Measurements from ENCODE around the gene KIF26A. TPM values are rescaled to one million over a fixed set of nuclear protein-coding genes. Genes with fewer than 3 reads are reported as not detected.
"Not testable (repeated sequence)": the region's sequence is repeated elsewhere in the genome, so short reads cannot be mapped to it uniquely, and the experiment has no call there.

The KIF26A gene
- total RNA-seq, 4 donors from 2014 or later = 4.6 to 7.2 (median 5.6) TPM

DNA sequence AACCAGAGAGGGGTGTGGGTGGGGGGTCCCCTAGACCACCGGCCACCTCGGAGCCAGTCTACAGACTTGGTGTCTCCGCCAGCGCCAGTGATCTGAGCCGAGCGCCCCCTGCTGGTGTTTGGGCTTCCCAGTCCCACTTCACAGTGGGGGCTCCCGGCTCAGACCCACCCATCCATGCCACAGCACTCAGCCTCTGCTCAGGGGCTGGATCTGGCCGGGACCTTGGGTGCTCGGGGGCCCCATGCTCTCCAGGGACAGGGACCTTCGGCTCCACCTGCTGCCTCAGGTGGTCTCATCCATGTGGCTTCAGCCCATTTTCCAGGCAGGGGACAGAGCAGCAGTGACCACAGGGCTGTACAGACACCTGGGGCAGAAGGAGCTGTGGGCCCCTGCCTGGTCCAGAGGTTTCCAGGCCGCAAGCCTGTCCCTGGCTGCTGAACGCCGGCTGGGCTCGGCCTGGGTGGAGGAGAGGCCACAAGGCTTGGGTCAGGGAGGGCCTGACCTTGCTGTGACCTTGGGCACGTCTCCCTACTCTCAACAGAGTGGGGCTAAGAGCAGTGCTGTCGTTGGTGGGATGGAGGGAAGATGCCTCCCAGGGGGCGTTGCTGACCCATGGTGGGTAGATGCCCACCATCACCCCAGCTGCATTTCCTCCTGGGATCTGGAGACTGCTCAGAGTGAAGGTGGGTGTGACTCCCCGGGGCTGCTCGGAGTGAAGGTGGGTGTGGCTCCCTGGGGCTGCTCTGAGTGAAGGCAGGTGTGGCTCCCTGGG lies 86.3 kb downstream of the KIF26A start:
- Histone ChIP-seq H3K4me3 (peak overlapping the region in 2 of 4 donors; percentile 29 to 34), H3K36me3 (no peaks in the 10 kb centered on the region), H3K4me1 (peaks cover 6 to 18% (median 12%) of the 10 kb centered on the region in 4 donors), H3K27ac (replicated peaks in 1 of 4) (no peak overlapping the region), H3K27me3 (peaks cover 0 to 61% (median 5%) of the 10 kb centered on the region in 4 donors), H3K9me3 (peaks cover 0 to 16% (median 7%) of the 10 kb centered on the region in 4 donors)
- TF ChIP-seq EP300 (IDR thresholded peaks at IDR 0.05) (no peak), POLR2A (IDR thresholded peaks at IDR 0.05; ENCODE audit: low read depth) (no peak), POLR2AphosphoS5 (IDR thresholded peaks at IDR 0.05) (no peak)
- TF ChIP-seq, protein P1, sequence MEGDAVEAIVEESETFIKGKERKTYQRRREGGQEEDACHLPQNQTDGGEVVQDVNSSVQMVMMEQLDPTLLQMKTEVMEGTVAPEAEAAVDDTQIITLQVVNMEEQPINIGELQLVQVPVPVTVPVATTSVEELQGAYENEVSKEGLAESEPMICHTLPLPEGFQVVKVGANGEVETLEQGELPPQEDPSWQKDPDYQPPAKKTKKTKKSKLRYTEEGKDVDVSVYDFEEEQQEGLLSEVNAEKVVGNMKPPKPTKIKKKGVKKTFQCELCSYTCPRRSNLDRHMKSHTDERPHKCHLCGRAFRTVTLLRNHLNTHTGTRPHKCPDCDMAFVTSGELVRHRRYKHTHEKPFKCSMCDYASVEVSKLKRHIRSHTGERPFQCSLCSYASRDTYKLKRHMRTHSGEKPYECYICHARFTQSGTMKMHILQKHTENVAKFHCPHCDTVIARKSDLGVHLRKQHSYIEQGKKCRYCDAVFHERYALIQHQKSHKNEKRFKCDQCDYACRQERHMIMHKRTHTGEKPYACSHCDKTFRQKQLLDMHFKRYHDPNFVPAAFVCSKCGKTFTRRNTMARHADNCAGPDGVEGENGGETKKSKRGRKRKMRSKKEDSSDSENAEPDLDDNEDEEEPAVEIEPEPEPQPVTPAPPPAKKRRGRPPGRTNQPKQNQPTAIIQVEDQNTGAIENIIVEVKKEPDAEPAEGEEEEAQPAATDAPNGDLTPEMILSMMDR (IDR thresholded peaks at IDR 0.05) = peak in 1 of 3 experiments; percentile 27
- WGBS = 44% methylated on average over 14 of the region's 19 CpGs
- intact Hi-C loops (cut with DNase I) = no loop called here
- DNase-seq (ENCODE audit: extremely low spot score) = no peak

DNA sequence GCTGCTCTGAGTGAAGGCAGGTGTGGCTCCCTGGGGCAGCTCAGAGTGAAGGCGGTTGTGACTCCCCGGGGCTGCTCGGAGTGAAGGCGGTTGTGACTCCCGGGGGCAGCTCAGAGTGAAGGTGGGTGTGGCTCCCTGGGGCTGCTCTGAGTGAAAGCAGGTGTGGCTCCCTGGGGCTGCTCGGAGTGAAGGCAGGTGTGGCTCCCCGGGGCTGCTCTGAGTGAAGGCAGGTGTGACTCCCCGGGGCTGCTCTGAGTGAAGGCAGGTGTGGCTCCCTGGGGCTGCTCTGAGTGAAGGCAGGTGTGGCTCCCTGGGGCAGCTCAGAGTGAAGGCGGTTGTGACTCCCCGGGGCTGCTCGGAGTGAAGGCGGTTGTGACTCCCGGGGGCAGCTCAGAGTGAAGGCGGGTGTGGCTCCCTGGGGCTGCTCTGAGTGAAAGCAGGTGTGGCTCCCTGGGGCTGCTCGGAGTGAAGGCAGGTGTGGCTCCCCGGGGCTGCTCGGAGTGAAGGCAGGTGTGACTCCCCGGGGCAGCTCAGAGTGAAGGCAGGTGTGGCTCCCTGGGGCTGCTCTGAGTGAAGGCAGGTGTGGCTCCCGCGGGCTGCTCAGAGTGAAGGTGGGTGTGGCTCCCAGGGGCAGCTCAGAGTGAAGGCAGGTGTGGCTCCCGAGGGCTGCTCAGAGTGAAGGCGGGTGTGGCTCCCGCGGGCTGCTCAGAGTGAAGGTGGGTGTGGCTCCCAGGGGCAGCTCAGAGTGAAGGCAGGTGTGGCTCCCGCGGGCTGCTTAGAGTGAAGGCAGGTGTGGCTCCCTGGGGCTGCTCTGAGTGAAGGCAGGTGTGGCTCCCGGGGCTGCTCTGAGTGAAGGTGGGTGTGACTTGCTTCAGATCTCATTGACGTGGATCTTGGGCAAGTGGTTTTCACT lies 87.1 kb downstream of the KIF26A start:
- H3K27me3 ChIP-seq = peaks cover 0 to 53% (median 5%) of the 10 kb centered on the region in 4 donors
- intact Hi-C loops (cut with DNase I); DNase-seq (ENCODE audit: extremely low spot score); H3K36me3 ChIP-seq; H3K27ac ChIP-seq (replicated peaks in 1 of 4); H3K4me3 ChIP-seq: not testable (repeated sequence)
- peaks cover 6 to 18% (median 12%) of the 10 kb centered on the region in 4 donors for H3K4me1 ChIP-seq
- H3K9me3 ChIP-seq = peaks cover 0 to 16% (median 7%) of the 10 kb centered on the region in 4 donors
- WGBS = 36% methylated on average over 10 of the region's 28 CpGs

DNA sequence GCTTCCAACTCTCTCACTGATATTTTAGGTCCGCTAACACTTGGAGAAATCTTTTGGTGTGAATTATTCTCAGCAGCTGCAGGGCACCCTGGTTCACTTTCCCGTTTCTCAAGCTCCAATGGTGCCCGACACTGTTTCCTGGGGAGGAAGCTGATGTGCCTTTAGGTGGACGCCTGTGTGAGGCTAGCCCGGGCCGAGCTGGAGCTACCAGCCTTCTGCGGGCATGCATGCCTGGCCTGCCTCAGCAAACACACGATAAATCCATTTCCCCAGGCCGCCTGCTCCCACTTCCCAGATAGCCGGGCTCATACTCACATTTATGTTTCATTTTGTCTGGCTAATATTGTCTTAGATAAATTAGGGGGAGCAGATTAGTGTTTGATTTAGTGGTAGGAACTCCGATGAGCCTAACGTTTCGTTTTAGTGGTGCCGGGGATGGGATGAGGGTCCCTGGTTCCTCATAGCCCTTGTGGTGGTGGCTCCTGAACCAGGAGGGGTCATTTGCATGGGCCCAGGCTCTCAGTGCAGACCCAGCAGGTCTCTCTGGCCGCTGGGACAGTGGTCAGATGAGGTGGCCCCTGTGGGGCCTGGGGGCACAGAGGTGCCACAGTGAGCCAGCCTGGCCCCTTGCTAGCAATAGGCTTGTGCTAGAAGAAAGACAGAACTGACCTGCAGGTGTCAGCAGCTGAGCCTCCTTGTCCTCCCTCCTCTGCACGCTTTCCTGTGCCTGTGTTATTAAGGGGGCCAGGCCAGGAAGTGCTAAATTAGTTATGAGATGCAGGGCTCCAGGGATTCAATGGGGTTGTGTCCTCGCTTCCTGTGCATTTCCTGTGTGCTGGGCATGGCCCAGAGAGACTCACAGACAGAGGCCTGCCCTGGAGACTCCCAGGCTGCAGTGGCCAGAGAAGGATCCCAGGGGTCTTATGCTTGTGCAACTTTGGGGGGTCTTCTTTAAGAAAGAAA lies 88.3 kb downstream of the KIF26A start:
- peaks cover 0 to 16% (median 7%) of the 10 kb centered on the region in 4 donors for H3K9me3 ChIP-seq
- H3K36me3 ChIP-seq = no peaks in the 10 kb centered on the region
- intact Hi-C loops (cut with DNase I) = no loop called here
- H3K4me1 ChIP-seq = peaks cover 6 to 18% (median 12%) of the 10 kb centered on the region in 4 donors
- H3K4me3 ChIP-seq = no peak overlapping the region
- peaks cover 0 to 42% (median 5%) of the 10 kb centered on the region in 4 donors for H3K27me3 ChIP-seq
- TF ChIP-seq, protein P1 (IDR thresholded peaks at IDR 0.05) = no peak
- TF ChIP-seq EP300 (IDR thresholded peaks at IDR 0.05) = no peak
- no peak for TF ChIP-seq POLR2A (IDR thresholded peaks at IDR 0.05; ENCODE audit: low read depth)
- no peak for TF ChIP-seq POLR2AphosphoS5 (IDR thresholded peaks at IDR 0.05)
- no peak for DNase-seq (ENCODE audit: extremely low spot score)
- no peak overlapping the region for H3K27ac ChIP-seq (replicated peaks in 1 of 4)
- WGBS = 93% methylated on average over 17 of the region's 17 CpGs

DNA sequence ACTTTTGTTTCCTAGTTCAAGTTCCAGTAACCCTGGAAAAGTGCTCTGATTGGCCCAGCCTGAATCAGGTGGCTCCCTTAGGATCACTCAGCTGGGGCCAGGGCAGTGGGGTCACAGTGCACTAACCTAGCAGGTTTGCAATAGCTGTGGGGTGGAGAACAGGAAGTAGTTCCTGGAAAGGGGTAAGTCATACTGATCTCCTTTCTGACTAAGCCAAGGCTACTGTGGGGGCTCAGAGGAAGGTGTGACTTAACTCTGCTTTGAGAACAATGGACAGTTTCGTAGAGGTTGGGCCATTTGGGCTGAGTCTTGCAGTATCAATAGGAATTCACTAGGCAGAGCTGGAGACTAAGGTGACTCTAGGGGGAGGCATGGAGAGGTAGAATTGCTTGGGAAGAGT lies 89.4 kb downstream of the KIF26A start:
- DNase-seq (ENCODE audit: extremely low spot score) = no peak
- Histone ChIP-seq H3K36me3 (no peaks in the 10 kb centered on the region), H3K27me3 (peaks cover 0 to 31% (median 5%) of the 10 kb centered on the region in 4 donors), H3K27ac (replicated peaks in 1 of 4) (no peak overlapping the region), H3K9me3 (peaks cover 0 to 16% (median 9%) of the 10 kb centered on the region in 4 donors), H3K4me1 (peaks cover 6 to 18% (median 12%) of the 10 kb centered on the region in 4 donors), H3K4me3 (no peak overlapping the region)
- intact Hi-C loops (cut with DNase I) = no loop called here
- 86% methylated on average over 1 of the region's 1 CpG for WGBS
- TF ChIP-seq, protein P1 (IDR thresholded peaks at IDR 0.05) = no peak
- TF ChIP-seq POLR2A (IDR thresholded peaks at IDR 0.05; ENCODE audit: low read depth) (no peak), EP300 (IDR thresholded peaks at IDR 0.05) (no peak)

Data from esophagus muscularis mucosa (tissue), 4 donors.